K562 (cell line): Measurements from ENCODE around the gene RIMOC1. TPM values are rescaled to one million over a fixed set of nuclear protein-coding genes. Genes with fewer than 3 reads are reported as not detected.

Experiments
- ATF3 ChIP-seq, 2 experiments: fragments of 450-650 bp in 1 of 2; sonication (generic) in 1 of 2; formaldehyde crosslinking in 1 of 2; IDR thresholded peaks in 1 of 2; conservative IDR thresholded peaks in 1 of 2; 2 replicates each; pipeline versions ENCODE4 v1.6.1 to v1.8.1; 2016 to 2023; ENCODE audit warnings: mild to moderate bottlenecking in 2 of 2, moderate library complexity in 2 of 2, inconsistent platforms in 1 of 2, missing genetic modification reagents in 1 of 2
- BMI1 ChIP-seq: fragments of 150-350 bp; IDR thresholded peaks from 2 replicates; pipeline ENCODE4 v1.6.1; 2014; ENCODE audit warnings: low read length
- C11orf30 ChIP-seq: fragments of 450-650 bp; IDR thresholded peaks from 2 replicates; pipeline ENCODE4 v1.6.1; 2016; ENCODE audit warnings: low read depth, mild to moderate bottlenecking
- CEBPG ChIP-seq, 3 experiments: fragments of 200-800 bp in 1 of 3; sonication (Bioruptor generic) in 1 of 3; sonication (generic) in 1 of 3; formaldehyde crosslinking in 1 of 3; IDR thresholded peaks in 2 of 3; conservative IDR thresholded peaks in 1 of 3; 2 replicates each; pipeline versions ENCODE4 v1.6.1 to v1.8.0; 2016 to 2022; ENCODE audit warnings: missing compliant biosample characterization in 2 of 3, missing genetic modification characterization in 2 of 3, mild to moderate bottlenecking in 1 of 3, missing genetic modification reagents in 1 of 3
- CXXC5 ChIP-seq: fragments of 250-450 bp; sonication (Bioruptor Pico); IDR thresholded peaks from 2 replicates; pipeline ENCODE4 v1.8.0; 2022; ENCODE audit warnings: inconsistent platforms, mild to moderate bottlenecking, moderate library complexity
- FOXK2 ChIP-seq, 2 experiments: fragments of 450-650 bp; IDR thresholded peaks in 1 of 2; conservative IDR thresholded peaks in 1 of 2; 2 replicates each; pipeline ENCODE4 v1.6.1; 2016; ENCODE audit warnings: low read depth in 2 of 2, mild to moderate bottlenecking in 1 of 2
- GATA2 ChIP-seq: sonication (generic); formaldehyde crosslinking; IDR thresholded peaks from 2 replicates; pipeline ENCODE4 v1.4.0; 2020; ENCODE audit warnings: mild to moderate bottlenecking, missing genetic modification reagents
- GMEB1 ChIP-seq: fragments of 250-450 bp; sonication (Bioruptor Pico); IDR thresholded peaks from 2 replicates; pipeline ENCODE4 v1.4.0; 2020; ENCODE audit warnings: mild to moderate bottlenecking
- HES1 ChIP-seq: fragments of 450-650 bp; IDR thresholded peaks from 2 replicates; pipeline ENCODE4 v1.6.1; 2016; ENCODE audit warnings: low read depth, mild to moderate bottlenecking, moderate library complexity
- HEY1 ChIP-seq: fragments of 250-450 bp; sonication (Bioruptor Pico); IDR thresholded peaks from 2 replicates; pipeline ENCODE4 v1.5.0; 2020; ENCODE audit warnings: mild to moderate bottlenecking, moderate library complexity, borderline replicate concordance
- MTA2 ChIP-seq: fragments of 450-650 bp; IDR thresholded peaks from 2 replicates; pipeline ENCODE4 v1.6.1; 2016; ENCODE audit warnings: low read depth
- NCOA6 ChIP-seq: fragments of 450-650 bp; IDR thresholded peaks from 2 replicates; pipeline ENCODE4 v1.6.1; 2017; ENCODE audit warnings: mild to moderate bottlenecking
- POLR2B ChIP-seq: fragments of 450-650 bp; IDR thresholded peaks from 2 replicates; pipeline ENCODE4 v1.6.1; 2018; ENCODE audit warnings: low read depth; ENCODE audit not compliant: partially characterized antibody
- PTBP1 ChIP-seq: fragments of 200-400 bp; formaldehyde crosslinking; IDR thresholded peaks from 2 replicates; pipeline ENCODE4 v1.6.1; 2017; ENCODE audit warnings: low read depth, low read length
- RAD51 ChIP-seq: fragments of 450-650 bp; IDR thresholded peaks from 2 replicates; pipeline ENCODE4 v1.7.1; 2016; ENCODE audit warnings: low read depth, mild to moderate bottlenecking, borderline replicate concordance
- RFX7 ChIP-seq: fragments of 250-450 bp; sonication (Bioruptor Pico); IDR thresholded peaks from 2 replicates; pipeline ENCODE4 v1.5.1; 2021; ENCODE audit warnings: mild to moderate bottlenecking
- RHOXF2B ChIP-seq: fragments of 250-450 bp; sonication (Bioruptor Pico); conservative IDR thresholded peaks from 2 replicates; pipeline ENCODE4 v1.5.1; 2021
- SREBF1 ChIP-seq: fragments of 150-350 bp; IDR thresholded peaks from 2 replicates; pipeline ENCODE4 v1.6.1; 2014; ENCODE audit warnings: antibody characterized with exemption, low read depth, low read length, borderline replicate concordance
- ZNF121 ChIP-seq: sonication (generic); formaldehyde crosslinking; conservative IDR thresholded peaks from 2 replicates; pipeline ENCODE4 v1.8.0; 2022; ENCODE audit warnings: missing genetic modification reagents
- polyA plus RNA-seq, 8 experiments: library from polyadenylated mRNA; depleted of rRNA in 4 of 8; stranded (reverse) in 5 of 8; unstranded in 3 of 8; fragments of >200 nt; fragmentation: Nextera tagmentation in 2 of 8; fragmentation: Illumina TruSeq in 1 of 8; extraction: Ambion mirVana in 2 of 8; extraction: Trizol in 1 of 8; gene quantifications; 2 replicates each; pipeline versions ENCODE4 v1.2.1 to v1.2.3, GENCODE V29; 2011 to 2014; ENCODE audit warnings: inconsistent platforms in 1 of 8, missing spikeins in 1 of 8
- total RNA-seq, 7 experiments: library from RNA; depleted of rRNA in 6 of 7; stranded (reverse); fragments of >200 nt in 6 of 7; fragmentation: Illumina TruSeq in 2 of 7; extraction: Trizol in 2 of 7; gene quantifications; 2 replicates each; pipeline versions ENCODE4 v1.2.1 to v1.2.3, GENCODE V29; 2011 to 2021; ENCODE audit warnings: low replicate concordance in 1 of 7
- TF ChIP-seq, protein P1 (sequence below): fragments of 250-450 bp; sonication (Bioruptor Pico); IDR thresholded peaks from 2 replicates; pipeline ENCODE4 v1.9.0; 2021; ENCODE audit warnings: mild to moderate bottlenecking, inconsistent platforms
- TF ChIP-seq, protein P2 (sequence below), 3 experiments: IDR thresholded peaks in 2 of 3; conservative IDR thresholded peaks in 1 of 3; 2 replicates each; pipeline ENCODE4 v1.5.1; 2011 to 2012; ENCODE audit warnings: low read length in 3 of 3, mild to moderate bottlenecking in 3 of 3, control low read depth in 2 of 3, improper control_type of control experiment in 1 of 3, inconsistent platforms in 1 of 3, low read depth in 1 of 3, mixed read lengths in 1 of 3, moderate library complexity in 1 of 3; ENCODE audit not compliant: insufficient read depth in 2 of 3

The RIMOC1 gene
- total and polyA plus RNA-seq, 9 of the 15 experiments (the other 6 are each of a cell fraction or from before 2014, with no cell fraction given): 11.6 to 63.1 (median 30.8) TPM

DNA sequence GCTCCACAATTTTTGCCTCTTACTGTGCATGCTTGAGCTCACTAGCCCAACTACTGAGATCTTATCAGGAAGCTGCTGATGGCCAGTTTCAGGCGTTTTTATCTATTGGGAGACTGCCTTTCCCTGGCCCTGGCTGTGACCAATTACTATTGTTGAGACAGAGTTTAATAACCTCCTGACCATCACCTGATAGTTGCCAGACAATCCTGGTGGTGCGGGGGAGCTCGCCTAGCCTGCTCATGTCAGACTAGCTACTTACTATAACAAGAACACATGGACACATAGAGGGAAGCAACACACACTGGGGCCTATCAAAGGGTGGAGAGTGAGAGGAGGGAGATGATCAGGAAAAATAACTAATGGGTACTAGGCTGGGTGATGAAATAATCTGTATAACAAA lies 20.9 kb upstream of the RIMOC1 start (continued):
- TF ChIP-seq CEBPG (CRISPR knock-in tag; IDR thresholded peaks at IDR 0.05): no peak
- TF ChIP-seq CEBPG (tag; conservative IDR thresholded peaks at IDR 0.05 in 1 of 2, IDR thresholded peaks at IDR 0.05 in 1 of 2): peak in 1 of 2 experiments; percentile 36; a peak in 1 of 4 replicates
- peak; percentile 65 for TF ChIP-seq CXXC5 (CRISPR knock-in tag)
- TF ChIP-seq HES1: peak; percentile 57; the same call in 1 of the 2 replicates
- no peak for TF ChIP-seq HEY1 (CRISPR knock-in tag)
- TF ChIP-seq RAD51: peak; percentile 23; the same call in 1 of the 2 replicates
- no peak for TF ChIP-seq RHOXF2B
- no peak for TF ChIP-seq RFX7 (CRISPR knock-in tag)
- no peak for TF ChIP-seq POLR2B
- peak; percentile 61 for TF ChIP-seq GATA2 (CRISPR knock-in tag)
- TF ChIP-seq PTBP1: no peak
- TF ChIP-seq NCOA6: no peak
- TF ChIP-seq FOXK2 (conservative IDR thresholded peaks at IDR 0.05 in 1 of 2, IDR thresholded peaks at IDR 0.05 in 1 of 2; ENCODE audit: low read depth in 2 of 2): peak in 1 of 2 experiments; percentile 68; a peak in 3 of 4 replicates
- no peak for TF ChIP-seq C11orf30
- peak; percentile 60; the same call in 1 of the 2 replicates for TF ChIP-seq ATF3 (IDR thresholded peaks at IDR 0.05)
- TF ChIP-seq ATF3 (CRISPR knock-in tag; conservative IDR thresholded peaks at IDR 0.05): no peak
- peak; percentile 76; the same call in 1 of the 2 replicates for TF ChIP-seq SREBF1
- no peak for TF ChIP-seq BMI1
- TF ChIP-seq, protein P1, sequence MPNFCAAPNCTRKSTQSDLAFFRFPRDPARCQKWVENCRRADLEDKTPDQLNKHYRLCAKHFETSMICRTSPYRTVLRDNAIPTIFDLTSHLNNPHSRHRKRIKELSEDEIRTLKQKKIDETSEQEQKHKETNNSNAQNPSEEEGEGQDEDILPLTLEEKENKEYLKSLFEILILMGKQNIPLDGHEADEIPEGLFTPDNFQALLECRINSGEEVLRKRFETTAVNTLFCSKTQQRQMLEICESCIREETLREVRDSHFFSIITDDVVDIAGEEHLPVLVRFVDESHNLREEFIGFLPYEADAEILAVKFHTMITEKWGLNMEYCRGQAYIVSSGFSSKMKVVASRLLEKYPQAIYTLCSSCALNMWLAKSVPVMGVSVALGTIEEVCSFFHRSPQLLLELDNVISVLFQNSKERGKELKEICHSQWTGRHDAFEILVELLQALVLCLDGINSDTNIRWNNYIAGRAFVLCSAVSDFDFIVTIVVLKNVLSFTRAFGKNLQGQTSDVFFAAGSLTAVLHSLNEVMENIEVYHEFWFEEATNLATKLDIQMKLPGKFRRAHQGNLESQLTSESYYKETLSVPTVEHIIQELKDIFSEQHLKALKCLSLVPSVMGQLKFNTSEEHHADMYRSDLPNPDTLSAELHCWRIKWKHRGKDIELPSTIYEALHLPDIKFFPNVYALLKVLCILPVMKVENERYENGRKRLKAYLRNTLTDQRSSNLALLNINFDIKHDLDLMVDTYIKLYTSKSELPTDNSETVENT (CRISPR knock-in tag): no peak
- TF ChIP-seq, protein P2, sequence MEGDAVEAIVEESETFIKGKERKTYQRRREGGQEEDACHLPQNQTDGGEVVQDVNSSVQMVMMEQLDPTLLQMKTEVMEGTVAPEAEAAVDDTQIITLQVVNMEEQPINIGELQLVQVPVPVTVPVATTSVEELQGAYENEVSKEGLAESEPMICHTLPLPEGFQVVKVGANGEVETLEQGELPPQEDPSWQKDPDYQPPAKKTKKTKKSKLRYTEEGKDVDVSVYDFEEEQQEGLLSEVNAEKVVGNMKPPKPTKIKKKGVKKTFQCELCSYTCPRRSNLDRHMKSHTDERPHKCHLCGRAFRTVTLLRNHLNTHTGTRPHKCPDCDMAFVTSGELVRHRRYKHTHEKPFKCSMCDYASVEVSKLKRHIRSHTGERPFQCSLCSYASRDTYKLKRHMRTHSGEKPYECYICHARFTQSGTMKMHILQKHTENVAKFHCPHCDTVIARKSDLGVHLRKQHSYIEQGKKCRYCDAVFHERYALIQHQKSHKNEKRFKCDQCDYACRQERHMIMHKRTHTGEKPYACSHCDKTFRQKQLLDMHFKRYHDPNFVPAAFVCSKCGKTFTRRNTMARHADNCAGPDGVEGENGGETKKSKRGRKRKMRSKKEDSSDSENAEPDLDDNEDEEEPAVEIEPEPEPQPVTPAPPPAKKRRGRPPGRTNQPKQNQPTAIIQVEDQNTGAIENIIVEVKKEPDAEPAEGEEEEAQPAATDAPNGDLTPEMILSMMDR (IDR thresholded peaks at IDR 0.05 in 2 of 3, conservative IDR thresholded peaks at IDR 0.05 in 1 of 3; ENCODE audit: insufficient read depth in 2 of 3, low read depth in 1 of 3, low read length in 3 of 3): no peak
- no peak for TF ChIP-seq ZNF121 (CRISPR knock-in tag)
- 0 out of 2 replicates have a peak, but pooled peaks have one; percentile 17 for TF ChIP-seq GMEB1 (CRISPR knock-in tag)
- peak; percentile 70 for TF ChIP-seq MTA2
